HPDE6-E6E7 (cell line): ENCODE data around the gene WDR53.
"Not testable (repeated sequence)": the region's sequence is repeated elsewhere in the genome, so short reads cannot be mapped to it uniquely, and the experiment has no call there.

Experiments used
- DNase-seq: peaks from one replicate; pipeline ENCODE4 v3.0.0; 2011; ENCODE audit warnings: missing footprints; ENCODE audit errors: extremely low spot score

Gene WDR53

DNA sequence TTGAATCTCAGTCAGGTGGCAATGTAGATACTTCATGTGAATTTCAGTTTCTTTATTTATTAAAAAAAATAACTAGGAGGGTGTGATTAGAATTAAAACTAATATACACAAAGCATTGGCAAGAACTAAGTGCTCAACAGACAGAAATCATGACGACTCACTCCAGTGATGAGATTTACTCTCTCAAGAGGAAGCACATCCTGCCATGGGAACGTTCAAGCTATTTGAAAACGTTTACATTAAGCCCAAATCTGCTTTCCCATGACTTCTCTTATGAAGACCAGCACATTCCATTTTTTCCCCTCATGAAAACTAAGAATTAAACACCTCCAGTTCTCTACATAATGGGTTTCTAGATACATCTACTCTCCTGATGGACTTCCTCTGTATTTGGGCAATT, 8.5 kb downstream of the WDR53 start:
- DNase-seq, result no peak

DNA sequence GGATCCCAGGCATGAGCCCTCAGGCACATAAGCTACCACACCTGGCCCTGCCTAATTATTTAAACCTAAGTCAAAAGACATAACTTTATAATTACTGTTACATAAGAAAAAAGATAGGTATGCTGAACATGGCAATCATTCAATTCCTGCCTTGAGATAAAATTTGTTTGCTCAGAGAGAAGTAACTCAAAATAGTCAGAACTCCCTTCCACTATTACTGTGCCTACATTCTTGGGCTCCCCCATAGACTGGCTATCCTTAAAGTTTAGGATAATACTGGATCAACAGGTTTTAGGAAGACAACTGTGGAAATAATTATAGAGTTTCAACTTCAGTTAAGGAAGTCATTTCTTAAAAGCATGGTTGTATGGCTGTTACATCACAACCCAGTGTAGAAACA, 9.9 kb downstream of the WDR53 start:
- no peak for DNase-seq

DNA sequence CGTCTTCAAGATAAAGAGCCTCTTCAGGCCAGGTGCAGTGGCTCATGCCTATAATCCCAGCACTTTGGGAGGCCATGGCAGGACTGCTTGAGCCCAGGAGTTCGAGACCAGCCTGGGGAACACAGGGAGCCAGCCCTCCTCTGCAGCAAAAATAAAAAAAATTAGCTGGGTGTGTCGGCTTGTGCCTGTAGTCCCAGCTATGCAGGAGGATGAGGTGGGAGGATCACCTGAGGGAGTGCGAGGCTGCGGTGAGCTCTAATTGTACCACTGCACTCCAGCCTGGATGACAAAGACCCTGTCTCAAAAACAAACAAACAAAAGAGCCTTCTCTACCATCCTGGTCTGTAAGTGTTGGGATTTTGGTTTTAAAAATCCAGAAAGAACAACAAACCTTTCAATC, 11.1 kb downstream of the WDR53 start:
- no peak for DNase-seq

DNA sequence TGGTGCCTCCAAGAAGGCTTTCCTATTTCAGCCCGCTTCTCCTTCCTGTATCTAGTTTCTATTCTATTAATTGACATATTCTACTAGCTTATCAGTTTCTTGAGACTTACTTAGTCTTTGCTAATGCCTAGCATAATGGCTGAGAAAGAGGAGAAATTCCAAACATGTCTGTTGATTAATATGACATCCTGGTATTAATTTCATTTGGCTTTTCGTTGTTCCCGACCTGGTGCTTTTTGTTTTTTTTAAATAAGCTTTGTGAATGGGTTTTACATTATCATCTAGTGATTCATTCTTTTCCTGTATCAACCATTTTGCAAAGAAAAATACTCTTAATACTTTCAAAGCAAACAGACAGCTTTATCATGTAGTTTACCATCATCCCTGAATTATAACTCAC, 13.1 kb downstream of the WDR53 start:
- DNase-seq, result no peak

DNA sequence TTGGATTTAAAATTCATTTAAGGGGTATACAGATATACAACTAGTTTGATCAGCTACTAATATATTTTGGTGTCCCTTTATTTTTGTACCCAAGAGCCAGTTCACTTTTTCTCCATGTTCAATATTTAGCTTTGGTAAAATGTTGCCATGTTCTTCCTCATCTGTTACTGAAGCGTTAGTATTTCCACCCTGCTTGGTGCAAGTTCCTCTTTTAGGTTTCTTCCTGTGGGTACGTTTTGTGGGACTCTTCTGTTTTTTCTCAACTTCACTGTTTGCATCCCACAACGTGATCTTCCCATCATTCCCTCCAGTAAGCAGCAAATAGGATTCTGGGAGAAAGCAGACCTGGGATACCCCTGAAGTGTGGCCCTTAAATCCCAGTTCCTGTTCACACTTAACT, 14.1 kb downstream of the WDR53 start:
- DNase-seq, result no peak

DNA sequence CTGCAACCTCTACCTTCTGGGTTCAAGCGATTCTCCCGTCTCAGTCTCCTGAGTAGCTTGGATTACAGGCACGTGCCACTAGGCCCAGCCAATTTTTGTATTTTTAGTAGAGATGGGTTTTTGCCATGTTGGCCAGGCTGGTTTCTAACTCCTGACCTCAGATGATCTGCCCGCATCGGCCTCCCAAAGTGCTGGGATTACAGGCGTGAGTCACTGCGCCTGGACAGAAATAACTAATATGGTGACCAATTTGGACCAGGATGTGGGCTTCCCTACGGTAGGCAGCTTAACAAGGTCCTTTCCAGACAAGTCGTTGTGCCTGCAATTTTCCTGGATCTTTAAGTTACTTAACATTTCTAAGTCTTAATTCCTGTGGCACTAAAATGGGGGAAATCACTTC, 14.8 kb downstream of the WDR53 start:
- no peak for DNase-seq

DNA sequence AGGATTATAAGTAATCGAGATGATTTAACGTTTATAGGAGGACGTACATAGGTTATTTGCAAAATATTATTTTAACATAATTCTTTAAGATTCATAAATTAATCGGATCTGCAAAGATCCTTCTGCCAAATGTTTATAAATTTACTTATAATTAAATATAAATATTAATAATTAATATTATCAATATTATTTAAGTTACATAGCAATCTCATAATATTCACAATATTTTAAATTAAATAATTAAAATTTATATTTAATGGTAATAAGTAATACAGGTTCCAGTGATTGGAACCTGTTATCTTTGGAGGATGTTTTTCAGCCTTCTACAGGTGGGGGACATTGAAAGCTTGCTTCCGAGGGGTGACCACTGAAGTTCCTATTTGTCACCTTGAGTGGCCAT, 16.1 kb downstream of the WDR53 start:
- DNase-seq, result no peak

DNA sequence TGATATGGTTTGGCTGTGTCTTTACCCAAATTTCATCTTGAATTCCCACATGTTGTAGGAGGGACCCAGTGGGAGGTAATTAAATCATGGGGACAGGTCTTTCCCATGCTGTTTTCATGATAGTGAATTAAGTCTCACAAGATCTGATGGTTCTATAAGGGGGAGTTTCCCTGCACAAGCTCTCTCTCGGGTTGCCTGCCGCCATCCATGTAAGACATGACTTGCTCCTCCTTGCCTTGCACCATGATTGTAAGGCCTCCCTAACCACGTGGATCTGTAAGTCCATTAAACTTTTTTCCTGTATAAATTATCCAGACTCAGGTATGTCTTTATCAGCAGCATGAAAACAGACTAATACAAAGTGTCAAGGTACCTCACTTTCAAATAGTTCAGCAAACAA, 18.2 kb downstream of the WDR53 start:
- not testable (repeated sequence) for DNase-seq

DNA sequence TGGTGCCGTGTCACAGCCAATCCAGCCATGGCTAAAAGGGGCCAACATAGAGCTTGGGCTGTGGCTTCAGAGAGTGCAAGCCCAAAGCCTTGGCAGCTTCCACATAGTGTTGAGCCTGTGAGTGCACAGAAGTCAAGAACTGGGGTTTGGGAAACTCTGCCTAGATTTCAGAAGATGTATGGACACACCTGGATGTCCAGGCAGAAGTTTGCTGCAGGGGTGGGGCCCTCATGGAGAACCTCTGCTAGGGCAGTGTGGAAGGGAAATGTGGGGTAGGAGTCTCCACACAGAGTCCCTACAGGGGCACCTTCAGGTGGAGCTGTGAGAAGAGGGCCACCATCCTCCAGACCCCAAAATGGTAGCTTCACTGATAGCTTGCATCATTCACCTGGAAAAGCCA, 19.0 kb downstream of the WDR53 start:
- not testable (repeated sequence) for DNase-seq

DNA sequence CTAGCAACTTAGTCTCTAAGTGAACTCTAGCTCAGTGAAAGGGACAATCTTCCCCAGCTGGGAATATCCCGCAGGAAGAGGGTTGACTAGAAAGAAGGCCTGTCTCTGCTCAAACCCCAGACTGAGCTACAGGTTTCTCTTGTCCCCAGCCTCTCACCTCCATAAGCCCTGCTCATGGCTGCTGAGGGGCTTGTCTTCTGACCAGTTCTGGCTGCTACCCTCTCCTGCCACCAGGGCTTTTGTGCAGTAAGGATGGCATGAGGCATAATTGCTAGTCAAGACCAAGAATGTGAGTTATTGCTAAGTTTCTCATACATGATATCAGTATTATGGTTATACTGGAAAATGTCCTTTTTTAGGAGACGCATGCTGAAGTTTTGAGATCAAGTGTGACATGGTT, 21.3 kb downstream of the WDR53 start:
- DNase-seq, result no peak

DNA sequence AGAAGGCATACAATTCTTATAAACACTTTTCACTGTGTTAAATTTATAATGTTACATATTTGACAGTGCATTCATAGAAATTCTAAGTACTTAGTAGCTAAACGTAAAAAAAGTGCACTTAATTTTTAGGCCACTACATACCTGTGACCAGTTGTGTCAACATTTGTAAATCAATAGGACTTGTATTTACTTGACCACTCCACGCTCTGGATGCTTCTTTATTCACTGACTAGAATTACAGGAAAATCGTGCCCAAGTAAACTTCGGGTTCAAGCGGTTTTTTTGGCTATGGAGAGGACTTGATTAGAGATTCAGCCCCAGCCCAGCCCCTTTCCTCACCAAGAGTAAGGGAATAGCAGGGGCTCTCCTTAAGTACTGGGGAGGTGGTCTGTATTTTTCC, 21.8 kb downstream of the WDR53 start:
- DNase-seq, result no peak

DNA sequence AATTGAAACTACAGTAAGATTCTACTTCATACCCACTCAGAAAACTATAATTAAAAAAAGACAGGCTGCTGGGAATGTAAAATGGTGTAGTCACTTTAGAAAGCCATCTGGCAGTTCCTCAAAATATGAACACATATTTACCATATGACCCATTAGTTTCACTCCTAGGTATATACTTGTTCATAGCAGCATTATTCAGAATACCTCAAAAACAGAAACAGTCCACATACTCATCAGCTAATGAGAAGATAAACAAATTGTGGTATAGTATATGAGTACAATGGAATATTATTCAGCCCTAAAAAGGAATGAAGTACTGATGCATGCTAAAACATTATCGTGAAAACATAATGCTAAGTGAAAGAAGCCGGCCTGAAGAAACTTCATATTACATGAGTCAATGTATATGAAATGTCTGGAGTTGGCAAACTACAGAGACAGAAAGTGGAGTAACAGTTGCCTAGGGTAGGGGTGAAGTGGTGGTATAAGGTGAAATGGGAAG, 23.8 kb downstream of the WDR53 start:
- no peak for DNase-seq

DNA sequence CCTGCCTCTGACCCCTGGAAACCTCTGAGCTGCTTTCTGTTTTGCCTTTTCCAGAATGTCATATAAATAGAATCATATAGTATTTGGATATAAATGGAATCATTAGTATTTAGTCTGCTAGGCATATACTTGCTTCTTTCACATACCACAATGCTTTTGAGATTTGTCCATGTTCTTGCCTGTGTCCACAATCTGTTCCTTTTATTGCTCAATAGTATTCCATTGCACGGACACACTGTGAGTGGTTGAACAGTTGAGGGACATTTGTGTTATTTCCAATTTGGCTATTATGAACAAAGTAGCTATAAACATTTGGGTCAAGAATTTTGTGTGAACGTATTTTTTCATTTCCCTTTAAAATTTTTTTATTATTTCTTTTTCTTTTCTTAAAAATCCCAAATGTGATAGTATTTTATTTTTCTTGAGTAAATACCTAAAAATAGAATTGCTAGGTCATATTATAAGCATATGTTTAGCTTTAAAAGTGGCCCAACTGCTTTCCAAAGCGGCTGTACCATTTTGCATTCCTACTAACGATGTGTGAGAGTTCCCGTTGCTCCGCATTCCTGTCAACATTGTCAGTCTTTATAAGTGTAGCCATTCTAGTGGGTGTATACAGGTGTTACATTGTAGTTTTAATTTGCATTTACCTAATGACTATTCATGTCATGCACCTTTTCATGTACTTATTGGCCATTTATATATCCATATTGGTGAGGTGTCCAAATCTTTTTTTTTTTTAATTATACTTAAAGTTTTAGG, 26.5 kb downstream of the WDR53 start:
- DNase-seq, result no peak

DNA sequence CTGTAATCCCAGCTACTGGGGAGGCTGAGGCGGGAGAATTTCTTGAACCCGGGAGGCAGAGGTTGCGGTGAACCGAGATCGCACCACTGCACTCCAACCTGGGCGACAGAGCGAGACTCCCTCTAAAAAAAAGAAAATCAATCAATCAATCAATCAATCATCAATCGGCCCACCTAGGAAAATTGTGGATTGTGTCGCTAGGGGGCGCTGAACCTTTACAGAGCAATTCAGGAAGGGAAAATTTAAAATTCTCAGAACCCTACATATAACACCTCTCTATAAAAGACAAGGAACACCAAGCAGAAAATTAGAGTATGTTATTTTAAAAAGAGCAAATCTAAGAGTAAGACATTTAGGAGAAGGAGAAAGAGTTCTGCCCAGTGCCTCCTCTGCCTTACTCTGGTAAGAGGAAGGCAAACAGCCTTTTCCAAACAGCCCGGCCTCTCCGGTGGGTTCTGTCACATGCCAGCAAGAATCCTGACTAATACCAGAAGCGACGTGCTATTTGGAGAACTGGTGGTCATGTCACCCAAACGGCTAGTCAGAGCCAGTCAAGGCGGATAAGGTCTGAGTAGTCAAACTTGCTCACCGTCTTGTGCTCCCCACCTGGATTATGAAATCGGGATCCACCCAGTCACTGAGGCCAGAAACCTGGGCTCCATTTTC, 30.9 kb downstream of the WDR53 start:
- peak; percentile 59 for DNase-seq

DNA sequence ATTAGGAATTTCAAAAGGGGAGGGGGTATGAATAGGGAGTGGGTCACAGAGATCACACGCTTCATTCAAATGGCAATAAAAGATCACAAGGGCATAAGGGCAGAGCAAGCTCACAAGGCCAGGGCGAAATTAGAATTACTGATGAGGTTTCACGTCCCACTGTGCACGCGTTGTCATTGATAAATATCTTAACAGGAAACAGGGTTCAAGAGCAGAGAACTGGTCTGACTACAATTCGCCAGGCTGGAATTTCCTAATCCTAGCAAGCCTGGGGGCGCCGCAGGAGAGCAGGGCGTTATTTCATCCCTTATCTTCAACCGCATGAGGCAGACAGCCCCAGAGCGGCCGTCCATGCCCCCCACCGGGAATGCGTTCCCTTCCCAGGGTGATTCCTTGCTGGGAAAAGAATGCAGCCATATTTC, 35.1 kb downstream of the WDR53 start:
- DNase-seq, result no peak

DNA sequence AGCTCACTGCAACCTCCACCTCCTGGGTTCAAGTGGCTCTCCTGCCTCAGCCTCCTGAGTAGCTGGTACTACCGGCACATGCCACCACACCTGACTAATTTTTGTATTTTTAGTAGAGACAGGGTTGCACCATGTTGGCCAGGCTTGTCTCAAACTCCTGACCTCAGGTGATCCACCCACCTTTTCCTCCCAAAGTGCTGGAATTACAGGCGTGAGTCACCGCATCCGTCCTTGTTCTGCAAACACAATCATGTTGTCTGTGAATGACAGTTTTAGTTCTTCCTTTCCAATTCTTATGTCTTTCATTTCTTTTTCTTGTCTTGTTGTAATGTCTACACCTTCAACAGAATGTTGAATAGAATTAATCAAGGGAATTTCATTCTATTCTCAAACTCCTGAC, 36.9 kb downstream of the WDR53 start:
- DNase-seq, result no peak

DNA sequence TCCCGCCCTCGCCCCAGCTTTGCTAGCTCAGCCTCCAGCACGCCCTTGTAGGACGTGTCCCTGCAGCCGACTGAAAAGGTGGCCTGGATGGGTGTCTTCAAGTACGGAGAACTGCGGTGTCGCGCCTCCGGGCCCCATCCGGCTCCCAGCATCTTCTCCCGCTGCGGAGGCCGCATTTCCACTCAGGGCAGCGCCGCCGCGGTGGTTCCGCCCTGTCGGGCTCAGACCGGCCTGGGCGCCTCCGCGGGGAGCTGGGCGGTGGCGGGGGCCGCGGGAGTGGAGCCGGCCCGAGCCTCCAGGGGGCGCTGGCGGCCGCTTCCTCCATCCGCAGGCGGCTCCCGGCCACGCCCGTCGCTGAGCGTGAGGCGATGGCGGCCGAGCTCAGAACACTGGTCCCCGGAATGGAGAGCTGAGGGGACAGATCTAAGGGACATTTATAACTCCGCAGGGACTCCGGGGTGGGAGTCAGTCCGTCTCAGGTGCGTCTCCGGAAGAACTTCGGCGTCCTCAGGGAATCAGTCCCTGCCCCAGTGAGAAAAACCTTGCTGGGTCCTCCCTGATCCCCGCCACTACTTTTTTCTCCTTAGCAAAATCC, 39.6 kb downstream of the WDR53 start:
- peak; percentile 61 for DNase-seq

DNA sequence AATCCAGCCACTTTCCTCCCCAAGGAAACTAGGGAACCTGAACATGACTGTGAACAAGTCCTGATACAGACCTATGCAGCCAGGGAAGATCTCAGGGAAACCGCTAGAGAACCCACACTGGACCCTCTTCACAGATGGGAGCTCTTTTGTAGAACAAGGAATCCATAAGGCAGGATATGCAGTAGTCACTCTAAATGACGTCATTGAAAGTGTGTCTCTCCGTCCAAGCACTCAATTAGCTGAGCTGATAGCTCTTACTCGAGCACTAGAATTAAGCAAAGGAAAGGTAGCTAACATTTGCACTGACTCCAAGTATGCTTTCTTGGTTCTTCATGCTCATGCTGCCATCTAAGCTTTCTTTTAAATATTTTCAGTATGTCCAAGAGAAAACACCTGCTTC, 43.2 kb downstream of the WDR53 start:
- no peak for DNase-seq

DNA sequence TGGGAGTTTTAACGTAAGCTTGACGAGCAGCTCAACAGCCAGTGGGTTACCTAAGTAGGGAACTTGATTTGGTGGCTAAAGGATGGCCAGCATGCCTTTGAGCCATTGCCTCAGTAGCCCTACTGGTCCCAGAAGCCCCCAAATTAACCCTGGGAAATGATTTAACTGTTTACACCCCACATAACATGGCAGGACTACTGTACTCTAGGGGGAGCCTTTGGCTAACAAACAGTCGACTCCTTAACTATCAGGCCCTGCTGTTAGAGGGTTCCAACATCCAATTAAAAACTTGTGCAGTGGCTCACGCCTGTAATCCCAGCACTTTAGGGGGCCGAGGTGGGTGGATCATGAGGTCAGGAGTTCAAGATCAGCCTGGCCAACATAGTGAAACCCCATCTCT, 43.8 kb downstream of the WDR53 start:
- no peak for DNase-seq

DNA sequence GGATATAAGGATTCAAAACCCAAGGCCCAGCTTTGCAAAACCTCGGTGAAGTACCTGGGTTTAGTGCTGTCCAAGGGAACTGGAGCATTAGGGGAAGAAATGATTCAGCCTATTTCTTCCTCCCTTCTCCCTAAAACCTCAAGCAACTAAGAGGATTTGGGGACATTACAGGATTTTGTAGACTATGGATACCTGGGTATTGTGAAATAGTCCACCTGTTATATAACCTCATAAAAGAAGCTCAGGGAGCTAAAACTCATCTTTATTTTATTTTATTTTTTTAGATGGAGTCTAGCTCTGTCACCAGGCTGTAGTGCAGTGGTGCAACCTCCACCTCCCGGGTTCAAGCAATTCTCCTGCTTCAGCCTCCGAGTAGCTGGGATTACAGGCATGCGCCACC, 44.5 kb downstream of the WDR53 start:
- no peak for DNase-seq

DNA sequence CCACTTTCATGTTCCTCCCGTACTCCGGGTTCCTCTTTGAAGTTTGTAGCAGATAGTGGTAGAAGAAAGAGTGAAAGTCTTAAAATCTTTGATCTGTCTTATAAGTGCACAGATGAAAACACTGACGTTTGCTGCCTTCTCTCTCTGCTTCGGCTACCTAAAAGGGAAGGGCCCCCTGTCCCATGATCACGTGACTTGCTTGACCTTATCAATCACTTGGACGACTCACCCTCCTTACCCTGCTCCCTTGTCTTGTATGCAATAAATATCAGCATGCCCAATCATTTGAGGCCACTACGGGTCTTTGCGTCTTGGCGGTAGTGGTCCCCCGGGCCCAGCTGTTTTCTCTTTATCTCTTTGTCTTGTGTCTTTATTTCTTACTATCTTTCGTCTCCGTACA, 47.1 kb downstream of the WDR53 start:
- not testable (repeated sequence) for DNase-seq

DNA sequence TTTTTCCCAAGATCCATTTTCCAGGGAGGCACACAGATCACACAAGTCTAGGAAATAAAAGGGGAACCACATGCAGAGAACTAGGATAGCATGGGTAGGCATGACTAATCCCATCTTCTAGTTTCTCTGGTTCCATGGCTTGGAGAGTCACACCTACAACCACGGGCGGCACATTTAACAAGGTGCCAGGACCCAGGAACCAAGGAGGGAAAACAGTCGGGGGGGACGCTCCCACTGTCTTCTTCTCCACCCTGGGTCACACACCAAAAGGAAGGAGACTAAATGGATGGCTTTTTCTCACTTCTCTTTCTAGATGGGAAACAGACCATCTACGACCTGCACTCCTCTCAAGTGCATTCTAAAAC, 48.7 kb downstream of the WDR53 start:
- no peak for DNase-seq
